WERI-Rb-1 (cell line): ENCODE data around the gene COL6A3.

Experiments used
- DNase-seq: peaks from one replicate; pipeline ENCODE4 v3.0.0-alpha.2; 2020
- H3K27ac ChIP-seq: fragments of 250-450 bp; sonication (Bioruptor Pico); 2 replicates; pipeline ENCODE4 v1.5.1; 2020; ENCODE audit warnings: mild to moderate bottlenecking, moderate library complexity
- H3K27me3 ChIP-seq: fragments of 250-450 bp; sonication (Bioruptor Pico); 2 replicates; pipeline ENCODE4 v1.5.1; 2021; ENCODE audit warnings: mild to moderate bottlenecking, low read depth, moderate library complexity; ENCODE audit not compliant: insufficient read depth, severe bottlenecking
- H3K36me3 ChIP-seq: fragments of 250-450 bp; sonication (Bioruptor Pico); 2 replicates; pipeline ENCODE4 v1.5.1; 2020; ENCODE audit warnings: mild to moderate bottlenecking, moderate library complexity
- H3K4me3 ChIP-seq: 2 replicates; pipeline ENCODE4 v1.5.1; 2011; ENCODE audit warnings: low read depth, mild to moderate bottlenecking, control low read depth, low read length
- H3K9me3 ChIP-seq: fragments of 250-450 bp; sonication (Bioruptor Pico); 2 replicates; pipeline ENCODE4 v1.5.1; 2021; ENCODE audit warnings: mild to moderate bottlenecking, moderate library complexity; ENCODE audit not compliant: severe bottlenecking
- TF ChIP-seq, protein P1 (sequence below): IDR thresholded peaks from 2 replicates; pipeline ENCODE4 v1.5.1; 2011; ENCODE audit warnings: low read depth, mild to moderate bottlenecking, control low read depth, inconsistent platforms, low read length

COL6A3 gene

GRCh38 chr2:237427769-237428506 is 14.0 kb upstream of the COL6A3 start:
- H3K9me3 ChIP-seq = no peaks in the 10 kb centered on the region
- H3K4me3 ChIP-seq = no peak overlapping the region
- TF ChIP-seq, protein P1, sequence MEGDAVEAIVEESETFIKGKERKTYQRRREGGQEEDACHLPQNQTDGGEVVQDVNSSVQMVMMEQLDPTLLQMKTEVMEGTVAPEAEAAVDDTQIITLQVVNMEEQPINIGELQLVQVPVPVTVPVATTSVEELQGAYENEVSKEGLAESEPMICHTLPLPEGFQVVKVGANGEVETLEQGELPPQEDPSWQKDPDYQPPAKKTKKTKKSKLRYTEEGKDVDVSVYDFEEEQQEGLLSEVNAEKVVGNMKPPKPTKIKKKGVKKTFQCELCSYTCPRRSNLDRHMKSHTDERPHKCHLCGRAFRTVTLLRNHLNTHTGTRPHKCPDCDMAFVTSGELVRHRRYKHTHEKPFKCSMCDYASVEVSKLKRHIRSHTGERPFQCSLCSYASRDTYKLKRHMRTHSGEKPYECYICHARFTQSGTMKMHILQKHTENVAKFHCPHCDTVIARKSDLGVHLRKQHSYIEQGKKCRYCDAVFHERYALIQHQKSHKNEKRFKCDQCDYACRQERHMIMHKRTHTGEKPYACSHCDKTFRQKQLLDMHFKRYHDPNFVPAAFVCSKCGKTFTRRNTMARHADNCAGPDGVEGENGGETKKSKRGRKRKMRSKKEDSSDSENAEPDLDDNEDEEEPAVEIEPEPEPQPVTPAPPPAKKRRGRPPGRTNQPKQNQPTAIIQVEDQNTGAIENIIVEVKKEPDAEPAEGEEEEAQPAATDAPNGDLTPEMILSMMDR = no peak
- H3K27me3 ChIP-seq = peaks cover 77% of the 10 kb centered on the region
- H3K27ac ChIP-seq = no peak overlapping the region
- no peak for DNase-seq
- H3K36me3 ChIP-seq = no peaks in the 10 kb centered on the region

- H3K36me3 ChIP-seq = no peaks in the 10 kb centered on the region
- no peak for DNase-seq
- TF ChIP-seq, protein P1 = no peak
- no peak overlapping the region for H3K27ac ChIP-seq
- peaks cover 77% of the 10 kb centered on the region for H3K27me3 ChIP-seq
- peaks cover 2% of the 10 kb centered on the region for H3K9me3 ChIP-seq
- no peak overlapping the region for H3K4me3 ChIP-seq
Observed at GRCh38 chr2:237426517-237426916, 12.6 kb upstream of the COL6A3 start.

- no peak for DNase-seq
- Histone ChIP-seq H3K27me3 (peaks cover 82% of the 10 kb centered on the region), H3K9me3 (peaks cover 2% of the 10 kb centered on the region), H3K27ac (no peak overlapping the region), H3K4me3 (no peak overlapping the region), H3K36me3 (no peaks in the 10 kb centered on the region)
- TF ChIP-seq, protein P1 = no peak
Observed at GRCh38 chr2:237425320-237425719, 11.4 kb upstream of the COL6A3 start.

DNA sequence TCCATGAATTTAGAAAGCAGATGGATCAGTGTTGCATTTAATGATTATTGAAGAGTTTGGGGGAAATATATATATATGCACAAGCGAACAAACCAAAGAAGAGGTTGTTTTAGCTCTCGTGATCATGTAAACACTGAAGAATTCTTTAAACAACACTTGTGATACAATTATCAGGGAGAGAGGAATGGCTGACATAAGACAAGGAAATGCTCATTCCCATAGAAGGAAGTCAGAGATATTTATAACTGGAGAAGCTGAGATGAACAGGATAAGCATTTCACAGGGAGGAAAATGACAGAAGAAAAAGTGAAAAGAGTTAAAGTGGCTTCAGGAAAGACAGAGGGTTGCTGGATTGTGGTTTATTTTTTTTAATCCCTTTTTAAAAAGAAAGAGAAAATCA is 10.6 kb upstream of the COL6A3 start:
- TF ChIP-seq, protein P1 = no peak
- Histone ChIP-seq H3K36me3 (no peaks in the 10 kb centered on the region), H3K9me3 (peaks cover 2% of the 10 kb centered on the region), H3K4me3 (no peak overlapping the region), H3K27me3 (peaks cover 88% of the 10 kb centered on the region), H3K27ac (no peak overlapping the region)
- no peak for DNase-seq

GRCh38 chr2:237423891-237424290 is 9.9 kb upstream of the COL6A3 start:
- Histone ChIP-seq H3K36me3 (no peaks in the 10 kb centered on the region), H3K9me3 (peaks cover 2% of the 10 kb centered on the region), H3K27me3 (peaks cover 91% of the 10 kb centered on the region), H3K4me3 (no peak overlapping the region), H3K27ac (no peak overlapping the region)
- no peak for DNase-seq
- TF ChIP-seq, protein P1 = no peak

DNA sequence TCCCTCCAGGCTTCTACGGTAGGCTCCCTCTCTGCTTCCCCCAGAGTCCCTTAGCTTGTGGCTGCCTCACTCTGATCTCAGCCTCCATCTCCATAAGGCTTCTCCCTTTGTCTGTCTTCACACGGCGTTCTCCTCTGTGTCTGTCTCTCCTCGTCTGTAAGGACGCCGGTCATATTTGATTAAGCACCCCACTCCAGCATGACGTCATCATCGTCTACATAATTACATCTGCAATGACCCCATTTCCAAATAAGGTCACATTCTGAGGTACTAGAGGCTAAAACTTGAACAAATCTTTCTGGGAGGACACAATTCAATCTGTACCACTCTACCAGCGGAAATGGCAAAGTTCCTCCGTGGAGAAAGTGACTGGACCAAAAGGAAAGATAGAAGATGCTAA is 8.3 kb upstream of the COL6A3 start:
- DNase-seq = no peak
- TF ChIP-seq, protein P1 = no peak
- no peaks in the 10 kb centered on the region for H3K36me3 ChIP-seq
- no peak overlapping the region for H3K4me3 ChIP-seq
- no peak overlapping the region for H3K27ac ChIP-seq
- peaks cover 91% of the 10 kb centered on the region for H3K27me3 ChIP-seq
- peaks cover 2% of the 10 kb centered on the region for H3K9me3 ChIP-seq
